Activated CD4-positive, CD25-positive, alpha-beta regulatory T cell (primary cell): Measurements from ENCODE around the gene RAB40C.
A peak's percentile ranks its signal among the peaks of the same experiment; 100 is the strongest.

ENCODE experiments used
- DNase-seq, 4 experiments: peaks; one replicate each; lab custom pipeline; 2025; lab: John Stamatoyannopoulos, UW

RAB40C gene

GRCh38 chr16:559411-560203 is 30.3 kb upstream of the RAB40C start:
- no peak for DNase-seq

GRCh38 chr16:560204-560700 is 29.6 kb upstream of the RAB40C start, which contains the start of gene PRR35:
PRR35 (plus strand) TSS chr16:560394; CDS start chr16:563295, 2,901 bp downstream.
- no peak for DNase-seq

GRCh38 chr16:560701-561412 is 29.0 kb upstream of the RAB40C start:
- no peak for DNase-seq

- no peak for DNase-seq
Observed at GRCh38 chr16:561413-561794, 28.5 kb upstream of the RAB40C start.

GRCh38 chr16:561957-562938 is 27.6 kb upstream of the RAB40C start:
- DNase-seq, result no peak

GRCh38 chr16:563072-563644 is 26.7 kb upstream of the RAB40C start:
- no peak for DNase-seq

- DNase-seq, result no peak
Observed at GRCh38 chr16:564690-565418, 25.0 kb upstream of the RAB40C start.

GRCh38 chr16:565419-566330 is 24.2 kb upstream of the RAB40C start:
- no peak for DNase-seq

GRCh38 chr16:566475-567372 is 23.1 kb upstream of the RAB40C start, which contains the start of gene NHLRC4:
NHLRC4 (plus strand) TSS chr16:567005; CDS start chr16:568048, 1,043 bp downstream.
- peak in 2 of 4 experiments; percentile 28 for DNase-seq

- no peak for DNase-seq
Observed at GRCh38 chr16:567373-568256, 22.3 kb upstream of the RAB40C start.

- no peak for DNase-seq
Observed at GRCh38 chr16:568401-569258, 21.2 kb upstream of the RAB40C start.

GRCh38 chr16:569445-570254 is 20.2 kb upstream of the RAB40C start, which contains the start of gene PIGQ:
PIGQ (plus strand) TSS chr16:569968; CDS start chr16:574075, 4,107 bp downstream.
- peak; percentile 33 to 51 (median 48) for DNase-seq

GRCh38 chr16:572865-573650 is 16.8 kb upstream of the RAB40C start:
- DNase-seq, result no peak

GRCh38 chr16:574021-574760 is 15.7 kb upstream of the RAB40C start:
- DNase-seq, result no peak
